Common myeloid progenitor, CD34-positive (primary cell): Measurements from ENCODE around the gene ENO3.
A peak's percentile ranks its signal among the peaks of the same experiment; 100 is the strongest.

Experiments used
- CTCF ChIA-PET: fragments of 350-600 bp; sonication (Branson Sonifier 250); formaldehyde crosslinking; loops from one replicate; lab custom pipeline; 2021; ENCODE audit warnings: antibody characterized with exemption; lab: Charles Lee
- POLR2A ChIA-PET: fragments of 350-600 bp; sonication (Branson Sonifier 250); formaldehyde crosslinking; loops from one replicate; lab custom pipeline; 2021; ENCODE audit warnings: antibody characterized with exemption; lab: Charles Lee
- DNase-seq, 3 donors: peaks; one replicate each; pipeline versions ENCODE4 v3.0.0 to v3.0.0-alpha.2; 2013
- H3K27ac ChIP-seq, 2 experiments: 1 replicate in 1 of 2; 2 replicates in 1 of 2; pipeline ENCODE4 v1.7.0; 2013; ENCODE audit warnings: inconsistent platforms in 2 of 2, low read length in 2 of 2, mild to moderate bottlenecking in 2 of 2, low read depth in 1 of 2, moderate library complexity in 1 of 2; ENCODE audit not compliant: severe bottlenecking in 2 of 2, insufficient read depth in 1 of 2, poor library complexity in 1 of 2
- H3K27me3 ChIP-seq, 5 experiments: replicated peaks in 2 of 5; 1 replicate in 3 of 5; 2 replicates in 2 of 5; pipeline versions ENCODE4 v1.6.1 to v1.7.0; 2013; ENCODE audit warnings: low read length in 4 of 5, mild to moderate bottlenecking in 2 of 5, moderate library complexity in 2 of 5, inconsistent platforms in 1 of 5; ENCODE audit not compliant: insufficient read depth in 5 of 5, control insufficient read depth in 4 of 5
- H3K36me3 ChIP-seq, 4 experiments: 1 replicate in 2 of 4; 2 replicates in 2 of 4; pipeline versions ENCODE4 v1.6.1 to v1.7.0; 2013; ENCODE audit warnings: low read length in 3 of 4, control low read depth in 1 of 4, mild to moderate bottlenecking in 1 of 4; ENCODE audit not compliant: control insufficient read depth in 4 of 4, insufficient read depth in 4 of 4
- H3K4me1 ChIP-seq, 4 experiments: 1 replicate in 3 of 4; 2 replicates in 1 of 4; pipeline versions ENCODE4 v1.6.1 to v1.7.1; 2013; ENCODE audit warnings: low read length in 3 of 4, mild to moderate bottlenecking in 3 of 4, control low read depth in 1 of 4, inconsistent platforms in 1 of 4, moderate library complexity in 1 of 4; ENCODE audit not compliant: control insufficient read depth in 4 of 4, insufficient read depth in 4 of 4; ENCODE audit errors: control extremely low read depth in 1 of 4
- H3K4me3 ChIP-seq, 7 experiments: 1 replicate in 4 of 7; 2 replicates in 3 of 7; pipeline versions ENCODE4 v1.5.1 to v1.7.0; 2013; ENCODE audit warnings: mild to moderate bottlenecking in 7 of 7, low read length in 6 of 7, moderate library complexity in 6 of 7, inconsistent platforms in 2 of 7, low read depth in 2 of 7, control low read depth in 1 of 7; ENCODE audit not compliant: insufficient read depth in 4 of 7, control insufficient read depth in 1 of 7; ENCODE audit errors: extremely low read depth in 1 of 7
- H3K9me3 ChIP-seq, 5 experiments: 1 replicate in 4 of 5; 2 replicates in 1 of 5; pipeline versions ENCODE4 v1.6.1 to v1.7.1; 2013; ENCODE audit warnings: low read length in 4 of 5, mild to moderate bottlenecking in 2 of 5, inconsistent platforms in 1 of 5, low read depth in 1 of 5, moderate library complexity in 1 of 5; ENCODE audit not compliant: control insufficient read depth in 4 of 5, insufficient read depth in 2 of 5; ENCODE audit errors: control extremely low read depth in 1 of 5
- WGBS: methylation state at CpG from one replicate; pipeline ENCODE4 v1.1.5; 2013; ENCODE audit not compliant: insufficient coverage; 5-methylcytosine and 5-hydroxymethylcytosine counted together

ENO3 gene

DNA sequence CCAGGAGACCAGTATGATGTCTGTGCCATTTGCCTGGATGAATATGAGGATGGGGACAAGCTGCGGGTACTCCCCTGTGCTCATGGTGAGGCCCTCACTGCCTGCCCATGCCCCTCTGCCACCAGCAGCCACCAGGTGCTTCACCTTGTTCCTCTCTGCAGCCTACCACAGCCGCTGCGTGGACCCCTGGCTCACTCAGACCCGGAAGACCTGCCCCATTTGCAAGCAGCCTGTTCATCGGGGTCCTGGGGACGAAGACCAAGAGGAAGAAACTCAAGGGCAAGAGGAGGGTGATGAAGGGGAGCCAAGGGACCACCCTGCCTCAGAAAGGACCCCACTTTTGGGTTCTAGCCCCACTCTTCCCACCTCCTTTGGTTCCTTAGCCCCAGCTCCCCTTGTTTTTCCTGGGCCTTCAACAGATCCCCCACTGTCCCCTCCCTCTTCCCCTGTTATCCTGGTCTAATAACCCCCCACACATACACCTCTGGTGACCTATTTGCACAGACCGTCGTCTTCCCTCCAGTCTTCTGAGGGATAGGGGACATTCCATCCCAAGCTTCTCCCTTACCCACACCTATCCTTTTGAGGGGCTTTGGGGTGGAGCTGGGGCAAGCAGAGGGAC lies 6.3 kb upstream of the ENO3 start:
- Histone ChIP-seq H3K27me3 (no peaks in the 10 kb centered on the region), H3K36me3 (peaks cover 0 to 46% (median 29%) of the 10 kb centered on the region in 4 experiments), H3K27ac (peak overlapping the region; percentile 48 to 87), H3K9me3 (no peaks in the 10 kb centered on the region), H3K4me3 (peak overlapping the region in 6 of 7 experiments; percentile 13 to 98 (median 50)), H3K4me1 (peaks cover 32 to 74% (median 71%) of the 10 kb centered on the region in 4 experiments)
- 11% methylated on average over 4 of the region's 8 CpGs for WGBS
- ChIA-PET POLR2A (interaction anchor here (1.1 kb wide), 1 partner anchor 8 kb away, joined by 4 read pairs; no protein-coding TSS in a partner anchor), CTCF (interaction anchor here (0.6 to 1.1 kb wide), 2 partner anchors 11 to 36 kb away, joined by 3 to 4 read pairs; no protein-coding TSS in a partner anchor)
- no peak for DNase-seq

GRCh38 chr17:4945176-4945943 lies 5.6 kb upstream of the ENO3 start:
- Histone ChIP-seq H3K4me3 (peak overlapping the region in 5 of 7 experiments; percentile 13 to 98 (median 65)), H3K36me3 (peaks cover 0 to 46% (median 29%) of the 10 kb centered on the region in 4 experiments), H3K27ac (peak overlapping the region; percentile 48 to 87), H3K4me1 (peaks cover 32 to 76% (median 75%) of the 10 kb centered on the region in 4 experiments), H3K27me3 (no peaks in the 10 kb centered on the region), H3K9me3 (no peaks in the 10 kb centered on the region)
- 10% methylated on average over 2 of the region's 7 CpGs for WGBS
- DNase-seq = peak in 2 of 3 donors; percentile 71 to 74
- ChIA-PET POLR2A (interaction anchor here (1.3 kb wide), 1 partner anchor 22 kb away, joined by 4 read pairs; the partner anchor contains the start of gene SPAG7), CTCF (interaction anchor here (0.6 to 1.2 kb wide), 3 partner anchors 10 to 37 kb away, joined by 3 to 5 read pairs (median 4); no protein-coding TSS in a partner anchor)

DNA sequence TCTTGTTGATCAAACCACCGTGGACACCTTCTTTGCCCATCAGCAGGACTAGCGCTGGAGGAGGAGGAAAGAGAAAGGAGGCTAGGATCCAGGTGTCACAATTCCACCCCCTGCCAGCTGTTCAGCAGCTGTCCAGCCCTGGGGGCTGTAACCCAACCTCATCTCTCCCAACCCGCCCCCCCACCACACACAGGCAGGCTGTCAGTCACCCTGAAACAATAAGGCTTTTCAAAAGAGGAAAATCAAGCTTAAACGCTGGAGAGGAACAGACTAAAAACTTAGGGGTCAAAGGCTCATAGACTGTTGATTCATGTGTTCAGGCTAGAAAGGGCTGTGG lies 5.0 kb upstream of the ENO3 start:
- CTCF ChIA-PET = interaction anchor here (1.2 to 1.7 kb wide), 3 partner anchors 9 to 21 kb away, joined by 4 to 8 read pairs (median 5); no protein-coding TSS in a partner anchor
- H3K27me3 ChIP-seq = no peaks in the 10 kb centered on the region
- no CpG with 5 or more reads among the region's 4 CpGs for WGBS
- H3K4me1 ChIP-seq = peaks cover 34 to 80% (median 79%) of the 10 kb centered on the region in 4 experiments
- POLR2A ChIA-PET = interaction anchor here (1.3 kb wide), 1 partner anchor 22 kb away, joined by 4 read pairs; the partner anchor contains the start of gene SPAG7
- no peak for DNase-seq
- peak overlapping the region in 5 of 7 experiments; percentile 72 to 98 (median 90) for H3K4me3 ChIP-seq
- H3K36me3 ChIP-seq = peaks cover 0 to 46% (median 29%) of the 10 kb centered on the region in 4 experiments
- peak overlapping the region; percentile 27 to 87 for H3K27ac ChIP-seq
- no peaks in the 10 kb centered on the region for H3K9me3 ChIP-seq

DNA sequence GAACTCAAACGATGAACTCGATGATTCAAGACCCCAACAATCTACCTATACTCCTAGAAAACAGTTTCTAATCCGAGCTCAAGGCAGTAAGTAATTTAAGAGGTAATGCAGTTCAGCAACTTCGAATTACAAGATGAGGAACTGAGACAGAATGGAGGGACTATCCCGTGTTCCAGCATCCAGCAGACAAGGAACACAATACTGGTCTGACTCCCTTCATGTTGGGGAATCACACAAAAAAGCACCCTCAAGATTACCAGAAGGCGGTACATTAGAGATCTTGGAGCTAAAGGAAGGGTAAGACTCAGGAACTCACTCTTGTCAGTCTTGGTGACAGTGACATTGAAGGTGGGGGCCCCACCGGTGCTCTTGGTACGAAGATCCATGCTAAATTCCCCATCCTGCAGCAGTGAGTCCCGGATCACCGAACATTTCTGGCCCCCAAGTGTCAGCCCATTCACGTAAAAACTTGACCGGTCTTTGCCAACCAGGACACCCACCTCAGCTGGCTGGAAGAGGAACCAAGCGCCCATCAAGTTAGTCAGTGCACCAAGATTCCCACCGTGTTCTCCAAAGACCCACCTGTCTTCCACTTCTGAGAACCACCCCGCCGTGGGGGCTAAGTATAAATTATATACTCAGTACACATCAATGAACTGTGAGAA lies 4.5 kb upstream of the ENO3 start:
- Histone ChIP-seq H3K4me3 (peak overlapping the region in 6 of 7 experiments; percentile 72 to 98 (median 93)), H3K27me3 (no peaks in the 10 kb centered on the region), H3K4me1 (peaks cover 30 to 80% (median 78%) of the 10 kb centered on the region in 4 experiments), H3K27ac (peak overlapping the region; percentile 33 to 87), H3K36me3 (peaks cover 0 to 46% (median 29%) of the 10 kb centered on the region in 4 experiments), H3K9me3 (no peaks in the 10 kb centered on the region)
- 47% methylated on average over 10 of the region's 16 CpGs for WGBS
- ChIA-PET CTCF (interaction anchor here (1.1 to 1.7 kb wide), 8 partner anchors 9 to 114 kb away, joined by 3 to 8 read pairs (median 4); no protein-coding TSS in a partner anchor), POLR2A (interaction anchor here (1.1 to 1.3 kb wide), 2 partner anchors 21 to 47 kb away, joined by 4 read pairs; partner anchors contain the start of genes C17orf107 and SPAG7)
- no peak for DNase-seq

DNA sequence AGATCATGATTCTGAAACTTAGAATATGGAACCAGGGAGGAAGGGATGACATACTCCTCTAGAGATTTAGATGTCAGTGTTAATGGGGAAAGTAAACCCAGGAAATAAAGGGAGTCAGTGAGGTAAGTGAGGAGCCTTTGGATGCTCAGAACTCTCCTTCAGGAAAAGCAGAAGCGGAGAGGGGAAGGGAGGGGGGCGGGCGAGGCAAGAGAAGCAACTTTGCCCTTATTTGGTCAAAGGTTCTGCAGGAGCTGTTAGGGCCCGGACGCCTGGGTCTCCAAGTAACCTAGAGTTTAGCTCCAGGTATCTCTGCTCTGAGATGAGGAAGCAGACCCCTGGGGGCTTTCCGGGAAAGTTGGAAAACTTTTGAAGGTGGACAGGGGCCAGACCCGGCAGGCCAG lies 3.9 kb upstream of the ENO3 start:
- Histone ChIP-seq H3K4me1 (peaks cover 30 to 78% (median 74%) of the 10 kb centered on the region in 4 experiments), H3K9me3 (no peaks in the 10 kb centered on the region), H3K4me3 (peak overlapping the region; percentile 8 to 98 (median 90)), H3K36me3 (peaks cover 0 to 45% (median 29%) of the 10 kb centered on the region in 4 experiments), H3K27ac (peak overlapping the region; percentile 33 to 87), H3K27me3 (no peaks in the 10 kb centered on the region)
- DNase-seq = no peak
- CTCF ChIA-PET = interaction anchor here (1.1 to 1.7 kb wide), 8 partner anchors 8 to 114 kb away, joined by 3 to 8 read pairs (median 4); no protein-coding TSS in a partner anchor
- POLR2A ChIA-PET = interaction anchor here (1.1 to 1.3 kb wide), 2 partner anchors 21 to 48 kb away, joined by 4 read pairs; partner anchors contain the start of genes C17orf107 and SPAG7
- 0% methylated on average over 5 of the region's 7 CpGs for WGBS
